ENCODE results near the gene RAB19. TPM values are rescaled to one million over a fixed set of nuclear protein-coding genes. Genes with fewer than 3 reads are reported as not detected.
A peak's percentile ranks its signal among the peaks of the same experiment; 100 is the strongest.

RAB19 gene
- total RNA-seq, 2 experiments from 2014 or later = 4.3 to 4.8 TPM

DNA sequence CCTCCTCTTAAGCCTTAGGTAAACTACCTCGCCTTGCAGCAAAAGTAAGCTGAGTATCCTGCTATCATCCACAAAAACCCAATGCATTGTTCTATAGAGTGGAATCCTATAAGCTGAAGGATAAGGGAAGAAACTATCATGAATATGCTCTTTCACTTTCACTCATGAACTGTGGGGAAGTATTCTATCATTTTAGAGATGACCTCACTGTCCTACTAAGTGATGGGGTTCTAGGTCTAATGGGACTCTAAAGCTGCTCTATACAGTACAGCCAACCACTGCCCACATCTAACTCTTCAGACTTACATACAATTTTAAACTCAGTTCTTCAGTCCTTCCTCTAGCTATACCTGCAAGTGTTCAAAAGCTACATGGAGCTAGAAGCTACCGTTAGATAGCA is 59.3 kb downstream of the RAB19 start:
- Mint-ChIP-seq H3K4me3 (no peak overlapping the region), H3K4me1 (peaks cover 10% of the 10 kb centered on the region), H3K9me3 (no peaks in the 10 kb centered on the region), H3K27me3 (no peaks in the 10 kb centered on the region), H3K36me3 (ENCODE audit: low read depth) (peaks cover 48% of the 10 kb centered on the region), H3K27ac (no peak overlapping the region)
- ChIA-PET CTCF (interaction anchor here (1.0 kb wide), 1 partner anchor 289 kb away, joined by 3 read pairs; no protein-coding TSS in a partner anchor), POLR2A (no interaction called here)
- no peak for DNase-seq

DNA sequence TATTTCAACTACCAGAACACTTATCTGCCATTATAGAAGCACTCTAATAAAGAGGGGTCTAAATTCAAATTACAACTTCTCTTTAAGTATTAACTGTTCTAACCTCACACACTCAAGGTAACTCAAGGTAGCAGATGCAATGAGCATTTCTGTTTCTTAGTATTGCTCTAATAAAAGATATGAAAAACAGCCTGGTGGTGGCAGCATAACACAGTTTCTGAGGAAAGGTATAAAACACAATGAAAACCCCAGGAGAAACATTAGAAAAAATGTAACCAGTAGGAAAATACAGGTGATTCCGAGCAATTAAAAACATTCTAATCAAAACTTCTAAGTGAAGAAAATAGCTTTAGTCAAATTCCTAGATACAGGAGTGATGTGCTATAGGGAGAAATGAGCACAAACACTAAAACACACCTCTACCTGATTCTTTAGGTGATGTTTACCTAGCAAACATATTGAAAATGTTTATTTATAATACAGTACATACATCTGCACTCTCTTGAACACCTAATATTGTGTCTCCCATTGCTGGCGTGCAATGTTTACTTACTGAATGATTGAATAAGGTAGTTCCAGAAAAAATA is 72.0 kb downstream of the RAB19 start:
- Mint-ChIP-seq H3K4me1 (peaks cover 32% of the 10 kb centered on the region), H3K9me3 (no peaks in the 10 kb centered on the region), H3K27ac (peak overlapping the region; percentile 87), H3K4me3 (peak overlapping the region; percentile 37), H3K36me3 (ENCODE audit: low read depth) (peaks cover 21% of the 10 kb centered on the region), H3K27me3 (no peaks in the 10 kb centered on the region)
- POLR2A ChIA-PET = interaction anchor here (0.6 to 5.4 kb wide), 13 partner anchors 9 to 1262 kb away, joined by 3 to 42 read pairs (median 9); partner anchors contain the start of genes ADCK2, BRAF, MRPS33 and NDUFB2
- CTCF ChIA-PET = interaction anchor here (0.9 to 8.4 kb wide), 8 partner anchors 10 to 539 kb away, joined by 3 to 102 read pairs (median 5); partner anchors contain the start of gene MRPS33
- peak; percentile 54 for DNase-seq

DNA sequence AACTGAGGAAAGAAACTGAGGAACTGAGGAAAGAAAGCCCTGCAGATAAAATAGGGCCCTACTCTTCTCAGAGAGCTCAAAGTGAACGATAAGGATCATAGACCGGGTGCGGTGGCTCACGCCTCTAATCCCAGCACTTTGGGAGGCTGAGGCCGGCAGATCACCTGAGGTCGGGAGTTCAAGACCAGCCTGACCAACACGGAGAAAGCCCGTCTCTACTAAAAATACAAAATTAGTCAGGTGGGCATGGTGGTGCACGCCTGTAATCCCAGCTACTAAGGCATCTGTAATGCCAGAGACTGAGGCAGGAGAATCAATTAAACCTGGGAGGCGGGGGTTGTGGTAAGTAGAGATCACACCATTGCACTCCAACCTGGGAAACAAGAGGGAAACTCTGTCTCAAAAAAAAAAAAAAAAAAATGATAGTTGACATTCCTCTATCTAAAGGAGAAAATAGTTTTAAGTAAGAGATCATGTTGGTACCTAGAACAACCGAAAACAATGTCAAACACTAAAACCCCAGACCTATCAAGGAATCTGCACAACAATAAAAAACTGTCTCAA is 72.9 kb downstream of the RAB19 start:
- peaks cover 16% of the 10 kb centered on the region for H3K36me3 Mint-ChIP-seq (ENCODE audit: low read depth)
- H3K27ac Mint-ChIP-seq = peak overlapping the region; percentile 87
- ChIA-PET POLR2A (interaction anchor here (0.7 to 5.4 kb wide), 24 partner anchors 9 to 1261 kb away, joined by 3 to 42 read pairs (median 5); partner anchors contain the start of genes ADCK2, BRAF, KDM7A and MRPS33), CTCF (interaction anchor here (0.7 to 8.4 kb wide), 20 partner anchors 9 to 1074 kb away, joined by 3 to 102 read pairs (median 4); partner anchors contain the start of gene MRPS33)
- peak overlapping the region; percentile 88 for H3K4me3 Mint-ChIP-seq
- DNase-seq = no peak
- H3K4me1 Mint-ChIP-seq = peaks cover 29% of the 10 kb centered on the region
- H3K9me3 Mint-ChIP-seq = no peaks in the 10 kb centered on the region
- no peaks in the 10 kb centered on the region for H3K27me3 Mint-ChIP-seq

Other genes with a start within 250 kb of the RAB19 start
- 10 to 100 TPM; 24.3 to 25.9 TPM for gene KDM7A, start 227.1 kb upstream of the RAB19 start, total RNA-seq
- 10 to 100 TPM; 28.8 to 30.7 TPM for gene SLC37A3, start 5.5 kb upstream of the RAB19 start, total RNA-seq
- 100 to 1,000 TPM; 119 to 122 TPM for gene MKRN1, start 75.4 kb downstream of the RAB19 start, total RNA-seq
- gene DENND2A, start 236.8 kb downstream of the RAB19 start, total RNA-seq = not detected